LNCaP clone FGC (cell line): ENCODE data around the gene WDR90.

Experiments used
- DNase-seq: peaks from one replicate; pipeline ENCODE4 v3.0.0-alpha.2; 2011; ENCODE audit warnings: low read depth
- H3K4me3 ChIP-seq: 2 replicates; pipeline ENCODE4 v1.5.1; 2011; ENCODE audit warnings: mild to moderate bottlenecking, low read depth, low read length, control low read depth
- TF ChIP-seq, protein P1 (sequence below): IDR thresholded peaks from 2 replicates; pipeline ENCODE4 v1.5.1; 2012; ENCODE audit warnings: mild to moderate bottlenecking; ENCODE audit not compliant: control insufficient read depth, insufficient read depth; ENCODE audit errors: extremely low read depth

The WDR90 gene

GRCh38 chr16:648781-649589 is at the start of gene WDR90:
Gene WDR90 (plus strand): TSS chr16:649365. CDS start chr16:649417, 52 bp downstream.
- TF ChIP-seq, protein P1, sequence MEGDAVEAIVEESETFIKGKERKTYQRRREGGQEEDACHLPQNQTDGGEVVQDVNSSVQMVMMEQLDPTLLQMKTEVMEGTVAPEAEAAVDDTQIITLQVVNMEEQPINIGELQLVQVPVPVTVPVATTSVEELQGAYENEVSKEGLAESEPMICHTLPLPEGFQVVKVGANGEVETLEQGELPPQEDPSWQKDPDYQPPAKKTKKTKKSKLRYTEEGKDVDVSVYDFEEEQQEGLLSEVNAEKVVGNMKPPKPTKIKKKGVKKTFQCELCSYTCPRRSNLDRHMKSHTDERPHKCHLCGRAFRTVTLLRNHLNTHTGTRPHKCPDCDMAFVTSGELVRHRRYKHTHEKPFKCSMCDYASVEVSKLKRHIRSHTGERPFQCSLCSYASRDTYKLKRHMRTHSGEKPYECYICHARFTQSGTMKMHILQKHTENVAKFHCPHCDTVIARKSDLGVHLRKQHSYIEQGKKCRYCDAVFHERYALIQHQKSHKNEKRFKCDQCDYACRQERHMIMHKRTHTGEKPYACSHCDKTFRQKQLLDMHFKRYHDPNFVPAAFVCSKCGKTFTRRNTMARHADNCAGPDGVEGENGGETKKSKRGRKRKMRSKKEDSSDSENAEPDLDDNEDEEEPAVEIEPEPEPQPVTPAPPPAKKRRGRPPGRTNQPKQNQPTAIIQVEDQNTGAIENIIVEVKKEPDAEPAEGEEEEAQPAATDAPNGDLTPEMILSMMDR = no peak
- peak; percentile 86 for DNase-seq
- peak within 1 kb of the TSS; percentile 75 for H3K4me3 ChIP-seq

- H3K4me3 ChIP-seq = no peak overlapping the region
- DNase-seq = no peak
- TF ChIP-seq, protein P1 = peak; percentile 37
Measured at GRCh38 chr16:600781-601180, 48.4 kb upstream of the WDR90 start.

- TF ChIP-seq, protein P1 = no peak
- H3K4me3 ChIP-seq = no peak overlapping the region
- DNase-seq = no peak
Measured at GRCh38 chr16:603933-604332, 45.2 kb upstream of the WDR90 start.

DNA sequence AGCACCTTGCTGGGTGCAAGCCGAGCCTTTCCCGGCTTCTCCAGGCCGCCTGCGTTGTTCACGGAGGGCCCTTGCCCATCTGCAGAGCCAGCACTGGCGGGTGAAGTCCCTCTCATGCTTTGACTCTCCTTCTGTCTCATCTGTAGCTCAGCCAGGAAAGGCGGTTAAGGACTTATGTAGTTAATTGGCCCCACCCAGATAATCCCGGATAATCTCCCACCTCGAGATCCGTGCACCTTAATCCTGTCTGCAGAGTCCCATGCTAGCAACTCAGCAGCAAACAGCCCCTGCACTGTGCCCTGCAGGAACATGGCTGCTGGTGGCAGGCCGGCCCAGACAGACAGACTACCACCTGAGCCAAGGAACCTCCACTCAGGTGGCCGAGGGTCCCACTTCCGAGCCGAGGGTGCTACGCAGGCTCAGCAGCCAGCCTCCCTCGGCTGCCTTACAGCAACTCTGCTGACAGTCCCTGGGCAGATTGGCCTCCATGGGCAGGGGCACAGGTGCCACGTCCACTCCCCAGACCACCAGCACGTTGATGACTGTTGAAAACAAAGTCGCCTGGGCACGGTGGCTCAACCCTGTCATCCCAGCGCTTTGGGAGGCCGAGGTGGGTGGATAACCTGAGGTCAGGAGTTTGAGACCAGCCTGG is 42.4 kb upstream of the WDR90 start:
- no peak overlapping the region for H3K4me3 ChIP-seq
- DNase-seq = no peak
- TF ChIP-seq, protein P1 = no peak

- TF ChIP-seq, protein P1 = no peak
- no peak overlapping the region for H3K4me3 ChIP-seq
- no peak for DNase-seq
Measured at GRCh38 chr16:608019-608418, 41.1 kb upstream of the WDR90 start.

DNA sequence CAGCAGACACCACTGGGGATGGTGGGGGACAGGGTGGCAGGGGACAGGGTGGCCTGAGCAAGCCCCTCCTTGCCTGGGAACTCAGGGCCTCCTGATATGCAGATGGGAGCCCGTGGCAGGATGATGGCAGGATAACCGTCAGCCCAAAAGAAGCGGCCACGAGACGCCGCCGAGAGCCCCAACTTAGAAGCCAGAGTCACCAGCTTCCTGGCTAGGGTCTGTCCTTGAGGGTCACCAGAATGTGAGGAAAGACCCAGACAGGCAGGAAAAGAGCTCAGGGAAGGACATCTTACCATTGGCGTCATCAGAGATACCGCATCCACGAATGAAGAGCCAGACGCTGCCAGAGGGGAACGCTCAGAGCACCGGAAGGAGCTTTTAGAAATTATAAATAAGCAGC is 39.8 kb upstream of the WDR90 start:
- TF ChIP-seq, protein P1 = no peak
- DNase-seq = no peak
- H3K4me3 ChIP-seq = no peak overlapping the region

DNA sequence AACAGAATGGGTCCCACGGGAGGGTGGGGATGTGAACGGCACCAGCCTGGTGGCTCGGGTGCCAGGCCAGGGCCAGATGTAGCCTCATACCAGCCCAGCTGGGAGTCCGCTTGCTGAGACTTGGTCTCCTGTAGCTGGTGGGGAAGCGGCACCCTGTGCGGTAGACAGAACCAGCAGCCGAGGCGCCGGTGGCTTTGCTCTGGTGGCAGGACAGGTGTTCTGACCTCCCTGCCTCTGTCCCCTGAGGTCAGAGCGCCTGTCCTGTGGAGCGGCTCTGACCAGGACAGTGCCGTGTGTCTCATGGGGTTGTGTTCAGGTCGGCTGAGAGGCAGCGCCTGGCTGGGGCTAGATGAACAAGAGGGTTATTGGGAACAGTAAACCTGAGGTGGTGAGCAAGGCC is 39.2 kb upstream of the WDR90 start:
- DNase-seq = no peak
- TF ChIP-seq, protein P1 = no peak
- H3K4me3 ChIP-seq = no peak overlapping the region
